Erythroblast (primary cell): ENCODE data around the gene BRWD1.

Source experiments
- GATA1 ChIP-seq: IDR thresholded peaks from 2 replicates; pipeline ENCODE4 v1.6.1; 2011; ENCODE audit warnings: low read depth, mild to moderate bottlenecking, control low read depth, low read length, moderate library complexity
- POLR2A ChIP-seq: IDR thresholded peaks from 2 replicates; pipeline ENCODE4 v1.6.1; 2011; ENCODE audit warnings: mild to moderate bottlenecking, low read length

DNA sequence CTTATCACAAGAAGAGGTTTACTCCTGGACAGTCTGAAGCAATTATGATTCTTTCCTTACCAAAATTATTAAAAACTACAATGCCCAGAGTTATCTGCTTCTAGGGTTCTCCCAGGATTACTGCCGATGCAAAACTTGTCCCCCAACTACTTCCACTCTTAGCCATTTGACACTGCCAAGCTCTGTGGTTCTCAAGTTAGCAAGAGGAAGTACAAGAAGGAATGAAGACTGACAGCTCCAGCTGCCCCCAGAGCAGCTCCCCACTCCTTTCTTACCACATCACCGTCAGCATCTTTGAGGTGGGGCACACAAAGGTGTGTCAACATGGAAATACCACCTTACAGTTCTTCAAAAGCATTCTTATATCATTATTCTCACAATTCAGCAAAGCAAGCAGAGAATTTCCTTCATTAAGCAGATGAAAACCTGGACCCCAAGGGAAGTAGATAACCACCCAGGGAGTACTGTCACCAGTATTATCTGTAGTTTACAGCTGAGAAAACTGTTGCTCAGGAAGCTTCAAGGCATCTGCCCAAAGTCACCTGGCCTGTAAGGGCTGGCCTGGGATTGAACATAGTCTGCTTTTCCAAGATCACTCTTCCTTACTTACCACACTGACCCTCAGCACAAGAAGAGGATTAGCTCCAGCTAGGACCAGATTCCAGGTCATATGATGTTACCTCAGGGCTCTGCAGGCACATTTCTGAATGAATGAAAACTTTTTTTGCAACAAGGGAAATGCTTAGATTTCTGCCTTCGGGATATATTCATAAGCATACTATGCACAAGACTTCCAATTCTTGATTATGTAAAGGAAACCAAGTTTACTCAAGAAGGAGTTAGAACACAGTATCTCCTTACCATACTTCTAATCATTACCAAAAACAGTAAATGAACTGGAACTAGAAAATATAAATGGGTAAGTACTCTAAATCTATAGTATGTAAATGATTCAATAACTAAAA is 139.4 kb downstream of the BRWD1 start:
- TF ChIP-seq POLR2A (no peak), GATA1 (no peak)
